Measurements from ENCODE around the gene NRG4.

Gene NRG4

GRCh38 chr15:76034111-76034510 lies 21.9 kb upstream of the NRG4 start:
- ATAC-seq (ENCODE audit: insufficient read depth, low read depth): no peak
- TF ChIP-seq EZH2 (IDR thresholded peaks at IDR 0.05; ENCODE audit: borderline replicate concordance, low read depth, low read length, severe bottlenecking): no peak
- TF ChIP-seq, protein P1, sequence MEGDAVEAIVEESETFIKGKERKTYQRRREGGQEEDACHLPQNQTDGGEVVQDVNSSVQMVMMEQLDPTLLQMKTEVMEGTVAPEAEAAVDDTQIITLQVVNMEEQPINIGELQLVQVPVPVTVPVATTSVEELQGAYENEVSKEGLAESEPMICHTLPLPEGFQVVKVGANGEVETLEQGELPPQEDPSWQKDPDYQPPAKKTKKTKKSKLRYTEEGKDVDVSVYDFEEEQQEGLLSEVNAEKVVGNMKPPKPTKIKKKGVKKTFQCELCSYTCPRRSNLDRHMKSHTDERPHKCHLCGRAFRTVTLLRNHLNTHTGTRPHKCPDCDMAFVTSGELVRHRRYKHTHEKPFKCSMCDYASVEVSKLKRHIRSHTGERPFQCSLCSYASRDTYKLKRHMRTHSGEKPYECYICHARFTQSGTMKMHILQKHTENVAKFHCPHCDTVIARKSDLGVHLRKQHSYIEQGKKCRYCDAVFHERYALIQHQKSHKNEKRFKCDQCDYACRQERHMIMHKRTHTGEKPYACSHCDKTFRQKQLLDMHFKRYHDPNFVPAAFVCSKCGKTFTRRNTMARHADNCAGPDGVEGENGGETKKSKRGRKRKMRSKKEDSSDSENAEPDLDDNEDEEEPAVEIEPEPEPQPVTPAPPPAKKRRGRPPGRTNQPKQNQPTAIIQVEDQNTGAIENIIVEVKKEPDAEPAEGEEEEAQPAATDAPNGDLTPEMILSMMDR (IDR thresholded peaks at IDR 0.05; ENCODE audit: borderline replicate concordance, extremely low read depth, low read length, poor library complexity, severe bottlenecking): no peak

GRCh38 chr15:76033438-76033837 lies 21.2 kb upstream of the NRG4 start:
- Histone ChIP-seq H2AFZ (ENCODE audit: low read depth, low read length) (no peak overlapping the region), H3K79me2 (ENCODE audit: insufficient read depth, low read length) (no peaks in the 10 kb centered on the region), H3K27me3 (ENCODE audit: insufficient read depth, low read length, poor library complexity) (peaks cover 6% of the 10 kb centered on the region), H4K20me1 (ENCODE audit: insufficient read depth, low read length) (no peaks in the 10 kb centered on the region), H3K4me3 (ENCODE audit: low read depth in 1 of 2, low read length in 2 of 2) (no peak overlapping the region), H3K9me3 (ENCODE audit: insufficient read depth, low read length, severe bottlenecking) (no peaks in the 10 kb centered on the region), H3K4me2 (ENCODE audit: insufficient read depth, low read length) (no peak overlapping the region), H3K9ac (ENCODE audit: low read depth, low read length) (no peak overlapping the region), H3K36me3 (ENCODE audit: insufficient read depth, low read length) (no peaks in the 10 kb centered on the region), H3K27ac (ENCODE audit: low read length) (no peak overlapping the region), H3K4me1 (ENCODE audit: insufficient read depth, low read length) (no peaks in the 10 kb centered on the region)
- ATAC-seq (ENCODE audit: insufficient read depth, low read depth): no peak
- no peak for DNase-seq
- TF ChIP-seq, protein P1 (IDR thresholded peaks at IDR 0.05; ENCODE audit: borderline replicate concordance, extremely low read depth, low read length, poor library complexity, severe bottlenecking): no peak
- no peak for TF ChIP-seq EZH2 (IDR thresholded peaks at IDR 0.05; ENCODE audit: borderline replicate concordance, low read depth, low read length, severe bottlenecking)

More at GRCh38 chr15:76034111-76034510, 21.9 kb upstream of the NRG4 start:
- DNase-seq: no peak
- H3K9ac ChIP-seq (ENCODE audit: low read depth, low read length): no peak overlapping the region
- H2AFZ ChIP-seq (ENCODE audit: low read depth, low read length): no peak overlapping the region
- peaks cover 6% of the 10 kb centered on the region for H3K27me3 ChIP-seq (ENCODE audit: insufficient read depth, low read length, poor library complexity)
- no peak overlapping the region for H3K27ac ChIP-seq (ENCODE audit: low read length)
- no peaks in the 10 kb centered on the region for H3K36me3 ChIP-seq (ENCODE audit: insufficient read depth, low read length)
- H3K79me2 ChIP-seq (ENCODE audit: insufficient read depth, low read length): no peaks in the 10 kb centered on the region
- H3K4me3 ChIP-seq (ENCODE audit: low read depth in 1 of 2, low read length in 2 of 2): no peak overlapping the region
- H3K4me2 ChIP-seq (ENCODE audit: insufficient read depth, low read length): no peak overlapping the region
- H3K9me3 ChIP-seq (ENCODE audit: insufficient read depth, low read length, severe bottlenecking): no peaks in the 10 kb centered on the region
- H4K20me1 ChIP-seq (ENCODE audit: insufficient read depth, low read length): no peaks in the 10 kb centered on the region
- no peaks in the 10 kb centered on the region for H3K4me1 ChIP-seq (ENCODE audit: insufficient read depth, low read length)

- no peaks in the 10 kb centered on the region for H4K20me1 ChIP-seq (ENCODE audit: insufficient read depth, low read length)
- no peaks in the 10 kb centered on the region for H3K79me2 ChIP-seq (ENCODE audit: insufficient read depth, low read length)
- no peaks in the 10 kb centered on the region for H3K4me1 ChIP-seq (ENCODE audit: insufficient read depth, low read length)
- DNase-seq: no peak
- no peak overlapping the region for H3K9ac ChIP-seq (ENCODE audit: low read depth, low read length)
- H3K4me3 ChIP-seq (ENCODE audit: low read depth in 1 of 2, low read length in 2 of 2): no peak overlapping the region
- H3K27ac ChIP-seq (ENCODE audit: low read length): no peak overlapping the region
- H3K27me3 ChIP-seq (ENCODE audit: insufficient read depth, low read length, poor library complexity): peaks cover 6% of the 10 kb centered on the region
- H3K4me2 ChIP-seq (ENCODE audit: insufficient read depth, low read length): no peak overlapping the region
- no peaks in the 10 kb centered on the region for H3K9me3 ChIP-seq (ENCODE audit: insufficient read depth, low read length, severe bottlenecking)
- ATAC-seq (ENCODE audit: insufficient read depth, low read depth): no peak
- H2AFZ ChIP-seq (ENCODE audit: low read depth, low read length): no peak overlapping the region
- no peaks in the 10 kb centered on the region for H3K36me3 ChIP-seq (ENCODE audit: insufficient read depth, low read length)
- no peak for TF ChIP-seq EZH2 (IDR thresholded peaks at IDR 0.05; ENCODE audit: borderline replicate concordance, low read depth, low read length, severe bottlenecking)
- TF ChIP-seq, protein P1 (IDR thresholded peaks at IDR 0.05; ENCODE audit: borderline replicate concordance, extremely low read depth, low read length, poor library complexity, severe bottlenecking): no peak
Measured at GRCh38 chr15:76032046-76032445, 19.8 kb upstream of the NRG4 start.
